K562 (cell line): ENCODE results near the gene MND1. TPM values are rescaled to one million over a fixed set of nuclear protein-coding genes. Genes with fewer than 3 reads are reported as not detected.

ENCODE experiments used
- ATAC-seq: fragments of 200-7000 bp; cut with Tn5 transposase; 3 replicates; pipeline ENCODE4 v1.9.1; 2020; ENCODE audit warnings: moderate library complexity
- BruUV-seq: library from RNA; stranded (reverse); fragments of 400-500 nt; replicated peaks from 2 replicates; lab custom pipeline; 2021; lab: Mats Ljungman, UMichigan
- CTCF ChIA-PET: fragments of 300-600 bp; formaldehyde crosslinking; extraction: SDS; loops from one replicate; lab custom pipeline; 2021; ENCODE audit warnings: low intra/inter-chr PET ratio; lab: Yijun Ruan, JAX
- POLR2A ChIA-PET: fragments of 300-600, 350-650 bp; sonication (Branson Sonifier 250); formaldehyde crosslinking; extraction: SDS; loops from one replicate; lab custom pipeline; 2021; ENCODE audit warnings: antibody characterized with exemption, inconsistent platforms; lab: Yijun Ruan, JAX
- DNase-seq, 4 experiments: peaks; one replicate each; pipeline versions ENCODE4 v3.0.0 to v3.0.0-alpha.2; 2011 to 2018; ENCODE audit warnings: low spot score in 3 of 4, mixed read lengths in 3 of 4; ENCODE audit errors: extremely low read depth in 1 of 4
- FAIRE-seq: peaks from 2 replicates; lab custom pipeline; 2011; peaks lifted over from hg19 to GRCh38; lab: Jason Lieb, UNC
- H2AFZ ChIP-seq: 2 replicates; pipeline ENCODE4 v1.6.0; 2011; ENCODE audit warnings: low read depth, low read length, control low read depth, inconsistent platforms
- H3K27ac ChIP-seq: fragments of 200-600 bp; 3 replicates; pipeline ENCODE4 v1.8.0; 2011; ENCODE audit warnings: low read depth, mild to moderate bottlenecking, control low read depth, inconsistent platforms, low read length, moderate library complexity, mixed read lengths; ENCODE audit errors: extremely low read depth
- H3K27me3 ChIP-seq, 2 experiments: fragments of 300-600 bp in 1 of 2; 2 replicates in 1 of 2; 3 replicates in 1 of 2; pipeline versions ENCODE4 v1.6.0 to v1.8.0; 2011; ENCODE audit warnings: inconsistent platforms in 2 of 2, low read length in 2 of 2, mild to moderate bottlenecking in 1 of 2, mixed read lengths in 1 of 2, moderate library complexity in 1 of 2; ENCODE audit not compliant: control insufficient read depth in 2 of 2, insufficient read depth in 2 of 2
- H3K36me3 ChIP-seq: fragments of 300-600 bp; 3 replicates; pipeline ENCODE4 v1.8.0; 2011; ENCODE audit warnings: mild to moderate bottlenecking, low read length, inconsistent platforms; ENCODE audit not compliant: control insufficient read depth, insufficient read depth
- H3K4me1 ChIP-seq, 2 experiments: fragments of 200-600 bp in 1 of 2; replicated peaks in 1 of 2; 2 replicates in 1 of 2; 3 replicates in 1 of 2; pipeline versions ENCODE4 v1.5.1 to v1.8.0; 2011; ENCODE audit warnings: inconsistent platforms in 2 of 2, low read length in 2 of 2, mild to moderate bottlenecking in 1 of 2, mixed read lengths in 1 of 2, moderate library complexity in 1 of 2; ENCODE audit not compliant: control insufficient read depth in 2 of 2, insufficient read depth in 2 of 2
- H3K4me2 ChIP-seq: 2 replicates; pipeline ENCODE4 v1.6.1; 2011; ENCODE audit warnings: low read length, control low read depth, inconsistent platforms, mixed read lengths; ENCODE audit not compliant: insufficient read depth
- H3K4me3 ChIP-seq: fragments of 200-600 bp; sonication (generic), shearing (Covaris generic); 2 replicates; pipeline ENCODE4 v1.5.1; 2016; ENCODE audit warnings: control low read depth, inconsistent platforms
- H3K79me2 ChIP-seq: fragments of 200-600 bp; 3 replicates; pipeline ENCODE4 v1.8.0; 2011; ENCODE audit warnings: low read length, inconsistent platforms; ENCODE audit not compliant: control insufficient read depth, insufficient read depth
- H3K9ac ChIP-seq, 2 experiments: 2 replicates each; pipeline versions ENCODE4 v1.6.0 to v1.6.1; 2011; ENCODE audit warnings: low read depth in 2 of 2, low read length in 2 of 2, control low read depth in 1 of 2, inconsistent platforms in 1 of 2, mild to moderate bottlenecking in 1 of 2, mixed read lengths in 1 of 2; ENCODE audit not compliant: insufficient read depth in 1 of 2
- H3K9me1 ChIP-seq: one replicate; pipeline ENCODE4 v1.6.0; 2011; ENCODE audit warnings: inconsistent platforms, mild to moderate bottlenecking, low read length, moderate library complexity; ENCODE audit not compliant: control insufficient read depth, insufficient read depth
- H3K9me3 ChIP-seq: replicated peaks from 2 replicates; pipeline ENCODE4 v1.5.1; 2011; ENCODE audit warnings: low read depth, low read length, inconsistent platforms; ENCODE audit not compliant: control insufficient read depth, insufficient read depth
- H4K20me1 ChIP-seq: replicated peaks from 2 replicates; pipeline ENCODE4 v1.6.1; 2011; ENCODE audit warnings: low read length, inconsistent platforms, mixed read lengths; ENCODE audit not compliant: control insufficient read depth, insufficient read depth
- ATF3 ChIP-seq, 2 experiments: fragments of 450-650 bp in 1 of 2; sonication (generic) in 1 of 2; formaldehyde crosslinking in 1 of 2; IDR thresholded peaks in 1 of 2; conservative IDR thresholded peaks in 1 of 2; 2 replicates each; pipeline versions ENCODE4 v1.6.1 to v1.8.1; 2016 to 2023; ENCODE audit warnings: mild to moderate bottlenecking in 2 of 2, moderate library complexity in 2 of 2, inconsistent platforms in 1 of 2, missing genetic modification reagents in 1 of 2
- CCNT2 ChIP-seq: IDR thresholded peaks from 2 replicates; pipeline ENCODE4 v1.6.1; 2011; ENCODE audit warnings: borderline replicate concordance, low read depth, mild to moderate bottlenecking, moderate library complexity, mixed read lengths, low read length; ENCODE audit not compliant: insufficient read length; ENCODE audit errors: extremely low read depth
- FOXJ3 ChIP-seq: sonication (generic); formaldehyde crosslinking; IDR thresholded peaks from 2 replicates; pipeline ENCODE4 v1.4.0; 2020; ENCODE audit warnings: mild to moderate bottlenecking, missing genetic modification reagents
- MBD2 ChIP-seq: sonication (generic); IDR thresholded peaks from 2 replicates; pipeline ENCODE4 v1.6.1; 2016; ENCODE audit warnings: low read depth, borderline replicate concordance
- MEIS2 ChIP-seq: fragments of 450-650 bp; IDR thresholded peaks from 2 replicates; pipeline ENCODE4 v1.6.1; 2014; ENCODE audit warnings: mild to moderate bottlenecking; ENCODE audit not compliant: partially characterized antibody
- POLR3A ChIP-seq: IDR thresholded peaks from 2 replicates; pipeline ENCODE4 v1.6.1; 2011; ENCODE audit warnings: borderline replicate concordance, mild to moderate bottlenecking, moderate library complexity; ENCODE audit not compliant: insufficient read length, insufficient read depth; ENCODE audit errors: extremely low read depth
- RAD51 ChIP-seq: fragments of 450-650 bp; IDR thresholded peaks from 2 replicates; pipeline ENCODE4 v1.7.1; 2016; ENCODE audit warnings: low read depth, mild to moderate bottlenecking, borderline replicate concordance
- TAF15 ChIP-seq: fragments of 200-400 bp; formaldehyde crosslinking; IDR thresholded peaks from 2 replicates; pipeline ENCODE4 v1.6.1; 2017; ENCODE audit warnings: mild to moderate bottlenecking, low read depth, low read length, moderate library complexity
- ZBTB49 ChIP-seq: sonication (generic); formaldehyde crosslinking; IDR thresholded peaks from 2 replicates; pipeline ENCODE4 v1.8.0; 2022; ENCODE audit warnings: missing genetic modification reagents, mild to moderate bottlenecking, borderline replicate concordance
- ZBTB5 ChIP-seq: fragments of 450-650 bp; IDR thresholded peaks from 2 replicates; pipeline ENCODE4 v1.6.1; 2017; ENCODE audit warnings: antibody characterized with exemption
- ZNF239 ChIP-seq: fragments of 250-450 bp; sonication (Bioruptor Pico); IDR thresholded peaks from 2 replicates; pipeline ENCODE4 v1.4.0; 2020; ENCODE audit warnings: mild to moderate bottlenecking
- WGBS: fragments of 100-300 bp; shearing (Covaris generic); methylation state at CpG from one replicate; pipeline ENCODE4 v1.1.6; 2016; ENCODE audit warnings: low coverage, mixed read lengths; ENCODE audit not compliant: insufficient coverage; ENCODE audit errors: missing lambda C conversion rate; 5-methylcytosine and 5-hydroxymethylcytosine counted together
- in situ Hi-C: fragments of 300-500 bp; cut with MboI; formaldehyde crosslinking; loops from 4 replicates; pipeline ENCODE4 v1.15.0; 2018; ENCODE audit warnings: inconsistent platforms, mixed read lengths
- intact Hi-C: fragments of 100-400 bp; cut with micrococcal nuclease; formaldehyde crosslinking; loops from 2 replicates; pipeline ENCODE4 v1.14.2; 2022
- polyA plus RNA-seq, 8 experiments: library from polyadenylated mRNA; depleted of rRNA in 4 of 8; stranded (reverse) in 5 of 8; unstranded in 3 of 8; fragments of >200 nt; fragmentation: Nextera tagmentation in 2 of 8; fragmentation: Illumina TruSeq in 1 of 8; extraction: Ambion mirVana in 2 of 8; extraction: Trizol in 1 of 8; gene quantifications; 2 replicates each; pipeline versions ENCODE4 v1.2.1 to v1.2.3, GENCODE V29; 2011 to 2014; ENCODE audit warnings: inconsistent platforms in 1 of 8, missing spikeins in 1 of 8
- total RNA-seq, 7 experiments: library from RNA; depleted of rRNA in 6 of 7; stranded (reverse); fragments of >200 nt in 6 of 7; fragmentation: Illumina TruSeq in 2 of 7; extraction: Trizol in 2 of 7; gene quantifications; 2 replicates each; pipeline versions ENCODE4 v1.2.1 to v1.2.3, GENCODE V29; 2011 to 2021; ENCODE audit warnings: low replicate concordance in 1 of 7

The MND1 gene
- total and polyA plus RNA-seq, 9 of the 15 experiments (the other 6 are each of a cell fraction or from before 2014, with no cell fraction given) = 35.3 to 94.1 (median 59.9) TPM

GRCh38 chr4:153403726-153404125 lies 59.2 kb downstream of the MND1 start:
- CTCF ChIA-PET = no interaction called here
- BruUV-seq = no TSS peak
- TF ChIP-seq TAF15 (no peak), MBD2 (no peak), ZNF239 (CRISPR knock-in tag) (no peak), ZBTB49 (CRISPR knock-in tag) (no peak), ZBTB5 (no peak), CCNT2 (no peak), POLR3A (no peak), ATF3 (IDR thresholded peaks at IDR 0.05) (no peak), ATF3 (CRISPR knock-in tag; conservative IDR thresholded peaks at IDR 0.05) (no peak), FOXJ3 (CRISPR knock-in tag) (no peak), MEIS2 (no peak), RAD51 (no peak)

More at GRCh38 chr4:153403726-153404125, 59.2 kb downstream of the MND1 start:
- H3K4me2 ChIP-seq = no peak overlapping the region
- no peak for ATAC-seq
- no peaks in the 10 kb centered on the region for H3K9me1 ChIP-seq
- in situ Hi-C loops (no loop called here), intact Hi-C loops (no loop called here)
- no peaks in the 10 kb centered on the region for H3K79me2 ChIP-seq
- WGBS = 100% methylated on average over 1 of the region's 1 CpG
- H3K4me1 ChIP-seq = no peaks in the 10 kb centered on the region
- H3K27ac ChIP-seq = no peak overlapping the region
- H3K27me3 ChIP-seq = no peaks in the 10 kb centered on the region
- POLR2A ChIA-PET = no interaction called here
- H3K4me3 ChIP-seq = no peak overlapping the region
- H3K36me3 ChIP-seq = peaks cover 35% of the 10 kb centered on the region
- 0 out of 2 replicates have a peak, but pooled peaks cover 2% of the 10 kb centered on the region for H3K9me3 ChIP-seq
- H3K9ac ChIP-seq = no peak overlapping the region
- no peaks in the 10 kb centered on the region for H4K20me1 ChIP-seq
- no peak for FAIRE-seq
- no peak for DNase-seq
- no peak overlapping the region for H2AFZ ChIP-seq
